HEK293 (cell line): ENCODE measurements around the gene FBXO34.
A peak's percentile ranks its signal among the peaks of the same experiment; 100 is the strongest.

Experiments
- CTCF ChIA-PET: fragments of 350-600 bp; formaldehyde crosslinking; extraction: SDS; loops from one replicate; lab custom pipeline; 2021; ENCODE audit warnings: antibody characterized with exemption; lab: Yijun Ruan, JAX
- POLR2A ChIA-PET: fragments of 300-600 bp; formaldehyde crosslinking; extraction: SDS; loops from one replicate; lab custom pipeline; 2020; ENCODE audit warnings: antibody characterized with exemption, inconsistent platforms; lab: Yijun Ruan, JAX
- H3K27ac ChIP-seq: fragments of 200-500 bp; sonication (Bioruptor generic); 2 replicates; pipeline ENCODE4 v1.5.1; 2014; ENCODE audit warnings: low read depth, low read length, control low read depth, inconsistent platforms; ENCODE audit errors: extremely low read depth
- H3K36me3 ChIP-seq, 2 experiments: fragments of 200-500 bp in 1 of 2; sonication (Bioruptor generic) in 1 of 2; 1 replicate in 1 of 2; 2 replicates in 1 of 2; pipeline ENCODE4 v1.5.1; 2014 to 2017; ENCODE audit warnings: inconsistent platforms in 2 of 2, low read length in 2 of 2; ENCODE audit not compliant: control insufficient read depth in 2 of 2, insufficient read depth in 1 of 2
- H3K4me1 ChIP-seq: fragments of 200-500 bp; sonication (Bioruptor generic); 2 replicates; pipeline ENCODE4 v1.5.1; 2014; ENCODE audit warnings: mild to moderate bottlenecking, low read length, inconsistent platforms; ENCODE audit not compliant: control insufficient read depth, insufficient read depth
- H3K4me3 ChIP-seq: 2 replicates; pipeline ENCODE4 v1.5.1; 2011; ENCODE audit warnings: low read depth, mild to moderate bottlenecking, control low read depth, low read length, moderate library complexity
- H3K9me3 ChIP-seq: fragments of 200-500 bp; sonication (Bioruptor generic); 2 replicates; pipeline ENCODE4 v1.5.1; 2014; ENCODE audit warnings: low read depth, low read length, inconsistent platforms; ENCODE audit not compliant: control insufficient read depth, insufficient read depth
- FEZF1 ChIP-seq: fragments of 450-650 bp; formaldehyde crosslinking; IDR thresholded peaks from 2 replicates; pipeline ENCODE4 v1.5.1; 2016; ENCODE audit warnings: missing biosample characterization, missing genetic modification characterization
- GLIS1 ChIP-seq: fragments of 450-650 bp; formaldehyde crosslinking; IDR thresholded peaks from 2 replicates; pipeline ENCODE4 v1.5.1; 2016; ENCODE audit warnings: missing biosample characterization, missing genetic modification characterization
- IKZF3 ChIP-seq: fragments of 450-650 bp; IDR thresholded peaks from 2 replicates; pipeline ENCODE4 v1.5.0; 2018; ENCODE audit warnings: missing biosample characterization, mild to moderate bottlenecking, missing genetic modification characterization, moderate library complexity
- KLF7 ChIP-seq: fragments of 450-650 bp; formaldehyde crosslinking; IDR thresholded peaks from 2 replicates; pipeline ENCODE4 v1.5.1; 2016; ENCODE audit warnings: missing biosample characterization, missing genetic modification characterization, borderline replicate concordance
- OSR2 ChIP-seq: fragments of 450-650 bp; formaldehyde crosslinking; IDR thresholded peaks from 2 replicates; pipeline ENCODE4 v1.5.1; 2016; ENCODE audit warnings: missing biosample characterization, missing genetic modification characterization
- SCRT1 ChIP-seq: fragments of 450-650 bp; formaldehyde crosslinking; IDR thresholded peaks from 2 replicates; pipeline ENCODE4 v1.5.1; 2016; ENCODE audit warnings: missing biosample characterization, missing genetic modification characterization, borderline replicate concordance
- SP7 ChIP-seq: fragments of 450-650 bp; formaldehyde crosslinking; IDR thresholded peaks from 2 replicates; pipeline ENCODE4 v1.5.1; 2016; ENCODE audit warnings: missing biosample characterization, missing genetic modification characterization
- WT1 ChIP-seq: fragments of 450-650 bp; formaldehyde crosslinking; IDR thresholded peaks from 2 replicates; pipeline ENCODE4 v1.5.1; 2016; ENCODE audit warnings: missing biosample characterization, missing genetic modification characterization
- ZBTB17 ChIP-seq: fragments of 450-650 bp; formaldehyde crosslinking; IDR thresholded peaks from 2 replicates; pipeline ENCODE4 v1.5.1; 2016; ENCODE audit warnings: missing biosample characterization, missing genetic modification characterization
- ZBTB48 ChIP-seq: fragments of 450-650 bp; formaldehyde crosslinking; IDR thresholded peaks from 2 replicates; pipeline ENCODE4 v1.5.1; 2016; ENCODE audit warnings: missing biosample characterization, missing genetic modification characterization
- ZBTB8A ChIP-seq: fragments of 450-650 bp; formaldehyde crosslinking; IDR thresholded peaks from 2 replicates; pipeline ENCODE4 v1.5.1; 2016; ENCODE audit warnings: missing biosample characterization, missing genetic modification characterization
- ZFP37 ChIP-seq: fragments of 450-650 bp; formaldehyde crosslinking; IDR thresholded peaks from 2 replicates; pipeline ENCODE4 v1.5.1; 2016; ENCODE audit warnings: missing biosample characterization, missing genetic modification characterization
- ZNF10 ChIP-seq: fragments of 450-650 bp; formaldehyde crosslinking; IDR thresholded peaks from 2 replicates; pipeline ENCODE4 v1.5.1; 2017; ENCODE audit warnings: missing biosample characterization, missing genetic modification characterization
- ZNF133 ChIP-seq: fragments of 450-650 bp; formaldehyde crosslinking; IDR thresholded peaks from 2 replicates; pipeline ENCODE4 v1.5.1; 2016; ENCODE audit warnings: missing biosample characterization, missing genetic modification characterization
- ZNF146 ChIP-seq: fragments of 450-650 bp; formaldehyde crosslinking; IDR thresholded peaks from 2 replicates; pipeline ENCODE4 v1.5.1; 2016; ENCODE audit warnings: missing biosample characterization, missing genetic modification characterization
- ZNF214 ChIP-seq: fragments of 450-650 bp; formaldehyde crosslinking; IDR thresholded peaks from 2 replicates; pipeline ENCODE4 v1.5.1; 2017; ENCODE audit warnings: missing biosample characterization, mild to moderate bottlenecking, missing genetic modification characterization, borderline replicate concordance
- ZNF239 ChIP-seq: fragments of 450-650 bp; formaldehyde crosslinking; IDR thresholded peaks from 2 replicates; pipeline ENCODE4 v1.5.1; 2016; ENCODE audit warnings: missing biosample characterization, missing genetic modification characterization
- ZNF391 ChIP-seq: fragments of 450-650 bp; formaldehyde crosslinking; IDR thresholded peaks from 2 replicates; pipeline ENCODE4 v1.5.1; 2016; ENCODE audit warnings: low read depth, missing biosample characterization, missing genetic modification characterization, borderline replicate concordance
- ZNF404 ChIP-seq: fragments of 450-650 bp; formaldehyde crosslinking; IDR thresholded peaks from 2 replicates; pipeline ENCODE4 v1.5.1; 2017; ENCODE audit warnings: missing biosample characterization, missing genetic modification characterization
- ZNF426 ChIP-seq: fragments of 450-650 bp; formaldehyde crosslinking; IDR thresholded peaks from 2 replicates; pipeline ENCODE4 v1.5.1; 2017; ENCODE audit warnings: missing biosample characterization, missing genetic modification characterization, mild to moderate bottlenecking, inconsistent platforms, moderate library complexity
- ZNF585B ChIP-seq: fragments of 450-650 bp; formaldehyde crosslinking; IDR thresholded peaks from 2 replicates; pipeline ENCODE4 v1.5.1; 2016; ENCODE audit warnings: missing biosample characterization, missing genetic modification characterization
- ZNF600 ChIP-seq: fragments of 450-650 bp; formaldehyde crosslinking; IDR thresholded peaks from 2 replicates; pipeline ENCODE4 v1.5.1; 2016; ENCODE audit warnings: missing biosample characterization, missing genetic modification characterization
- ZNF621 ChIP-seq: fragments of 450-650 bp; formaldehyde crosslinking; IDR thresholded peaks from 2 replicates; pipeline ENCODE4 v1.5.1; 2017; ENCODE audit warnings: missing biosample characterization, missing genetic modification characterization
- ZNF660 ChIP-seq: fragments of 450-650 bp; IDR thresholded peaks from 2 replicates; pipeline ENCODE4 v1.5.1; 2018; ENCODE audit warnings: missing biosample characterization, mild to moderate bottlenecking, missing genetic modification characterization
- ZNF664 ChIP-seq: fragments of 450-650 bp; formaldehyde crosslinking; IDR thresholded peaks from 2 replicates; pipeline ENCODE4 v1.5.1; 2016; ENCODE audit warnings: missing biosample characterization, missing genetic modification characterization
- ZNF701 ChIP-seq: fragments of 450-650 bp; formaldehyde crosslinking; IDR thresholded peaks from 2 replicates; pipeline ENCODE4 v1.5.1; 2016; ENCODE audit warnings: missing biosample characterization, missing genetic modification characterization
- TF ChIP-seq, protein P1 (sequence below): fragments of 450-650 bp; formaldehyde crosslinking; IDR thresholded peaks from 2 replicates; pipeline ENCODE4 v1.5.1; 2017; ENCODE audit warnings: missing biosample characterization, missing genetic modification characterization
- TF ChIP-seq, protein P2 (sequence below): fragments of 450-650 bp; formaldehyde crosslinking; IDR thresholded peaks from 2 replicates; pipeline ENCODE4 v1.5.0; 2017; ENCODE audit warnings: missing biosample characterization, missing genetic modification characterization, borderline replicate concordance
- TF ChIP-seq, protein P3 (sequence below): fragments of 450-650 bp; IDR thresholded peaks from 2 replicates; pipeline ENCODE4 v1.5.1; 2018; ENCODE audit warnings: missing biosample characterization, mild to moderate bottlenecking, missing genetic modification characterization
- TF ChIP-seq, protein P4 (sequence below): fragments of 450-650 bp; formaldehyde crosslinking; IDR thresholded peaks from 2 replicates; pipeline ENCODE4 v1.5.1; 2017; ENCODE audit warnings: missing biosample characterization, missing genetic modification characterization

FBXO34 gene

DNA sequence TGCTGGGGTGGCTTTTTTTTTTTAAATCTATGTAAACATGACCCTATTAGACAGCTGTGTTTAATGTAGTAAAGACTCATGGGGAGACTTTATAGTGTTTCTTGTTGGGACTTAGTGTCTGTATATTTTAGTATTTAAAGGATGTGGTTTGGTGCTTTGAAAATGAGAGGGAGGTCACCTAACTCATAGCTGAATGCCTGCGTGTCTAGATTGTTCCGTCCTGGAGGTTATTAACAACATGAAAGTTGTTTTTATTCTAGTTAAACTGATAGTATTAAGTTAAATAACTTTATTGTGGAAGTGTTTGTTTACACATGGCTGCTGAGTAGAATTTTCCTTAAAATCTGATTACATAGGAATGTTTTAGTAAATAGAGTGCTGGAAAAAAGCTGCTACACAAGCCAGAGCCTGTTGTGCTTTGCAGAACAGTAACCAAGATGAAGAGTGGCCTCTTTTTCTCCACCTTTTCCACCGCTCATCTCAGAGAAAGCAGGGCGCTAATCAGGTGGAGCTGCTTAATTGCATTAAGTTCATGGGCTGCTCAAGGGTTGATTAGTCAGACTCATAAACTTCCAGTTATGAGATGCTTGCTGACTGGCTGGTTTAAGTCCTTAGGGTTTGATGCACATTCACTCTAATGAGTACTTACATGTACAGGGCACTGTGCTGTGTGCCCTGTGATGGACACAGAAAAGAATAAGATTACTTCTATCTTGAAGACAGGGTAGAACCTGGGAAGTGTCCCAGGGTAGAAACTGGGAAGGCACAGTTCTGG lies 62.7 kb downstream of the FBXO34 start:
- H3K36me3 ChIP-seq: peaks cover 0 to 4% of the 10 kb centered on the region in 2 experiments; a peak in 1 of 3 replicates
- H3K9me3 ChIP-seq: no peaks in the 10 kb centered on the region
- no peak overlapping the region for H3K4me3 ChIP-seq
- no peak overlapping the region for H3K27ac ChIP-seq
- ChIA-PET POLR2A (interaction anchor here (0.6 kb wide), 1 partner anchor 49 kb away, joined by 4 read pairs; no protein-coding TSS in a partner anchor), CTCF (interaction anchor here (0.6 to 1.7 kb wide), 5 partner anchors 9 to 88 kb away, joined by 3 to 7 read pairs (median 5); partner anchors contain the start of gene FBXO34)
- peaks cover 43% of the 10 kb centered on the region for H3K4me1 ChIP-seq
- no peak for TF ChIP-seq ZNF664 (tag by site-specific recombination)
- TF ChIP-seq, protein P1, sequence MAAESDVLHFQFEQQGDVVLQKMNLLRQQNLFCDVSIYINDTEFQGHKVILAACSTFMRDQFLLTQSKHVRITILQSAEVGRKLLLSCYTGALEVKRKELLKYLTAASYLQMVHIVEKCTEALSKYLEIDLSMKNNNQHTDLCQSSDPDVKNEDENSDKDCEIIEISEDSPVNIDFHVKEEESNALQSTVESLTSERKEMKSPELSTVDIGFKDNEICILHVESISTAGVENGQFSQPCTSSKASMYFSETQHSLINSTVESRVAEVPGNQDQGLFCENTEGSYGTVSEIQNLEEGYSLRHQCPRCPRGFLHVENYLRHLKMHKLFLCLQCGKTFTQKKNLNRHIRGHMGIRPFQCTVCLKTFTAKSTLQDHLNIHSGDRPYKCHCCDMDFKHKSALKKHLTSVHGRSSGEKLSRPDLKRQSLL (tag by site-specific recombination): no peak
- 0 out of 2 replicates have a peak, but pooled peaks have one; percentile 19 for TF ChIP-seq ZNF660 (tag by site-specific recombination)
- TF ChIP-seq, protein P2, sequence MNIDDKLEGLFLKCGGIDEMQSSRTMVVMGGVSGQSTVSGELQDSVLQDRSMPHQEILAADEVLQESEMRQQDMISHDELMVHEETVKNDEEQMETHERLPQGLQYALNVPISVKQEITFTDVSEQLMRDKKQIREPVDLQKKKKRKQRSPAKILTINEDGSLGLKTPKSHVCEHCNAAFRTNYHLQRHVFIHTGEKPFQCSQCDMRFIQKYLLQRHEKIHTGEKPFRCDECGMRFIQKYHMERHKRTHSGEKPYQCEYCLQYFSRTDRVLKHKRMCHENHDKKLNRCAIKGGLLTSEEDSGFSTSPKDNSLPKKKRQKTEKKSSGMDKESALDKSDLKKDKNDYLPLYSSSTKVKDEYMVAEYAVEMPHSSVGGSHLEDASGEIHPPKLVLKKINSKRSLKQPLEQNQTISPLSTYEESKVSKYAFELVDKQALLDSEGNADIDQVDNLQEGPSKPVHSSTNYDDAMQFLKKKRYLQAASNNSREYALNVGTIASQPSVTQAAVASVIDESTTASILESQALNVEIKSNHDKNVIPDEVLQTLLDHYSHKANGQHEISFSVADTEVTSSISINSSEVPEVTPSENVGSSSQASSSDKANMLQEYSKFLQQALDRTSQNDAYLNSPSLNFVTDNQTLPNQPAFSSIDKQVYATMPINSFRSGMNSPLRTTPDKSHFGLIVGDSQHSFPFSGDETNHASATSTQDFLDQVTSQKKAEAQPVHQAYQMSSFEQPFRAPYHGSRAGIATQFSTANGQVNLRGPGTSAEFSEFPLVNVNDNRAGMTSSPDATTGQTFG (tag by site-specific recombination): no peak
- no peak for TF ChIP-seq ZNF391 (tag by site-specific recombination)
- no peak for TF ChIP-seq ZFP37 (tag by site-specific recombination)
- TF ChIP-seq WT1: no peak
- TF ChIP-seq ZNF404 (tag by site-specific recombination): no peak
- no peak for TF ChIP-seq ZNF146 (tag by site-specific recombination)
- TF ChIP-seq ZBTB48 (tag by site-specific recombination): no peak
- TF ChIP-seq KLF7 (tag by site-specific recombination): no peak
- 0 out of 2 replicates have a peak, but pooled peaks have one; percentile 6 for TF ChIP-seq GLIS1 (tag by site-specific recombination)
- TF ChIP-seq IKZF3 (tag by site-specific recombination): no peak
- no peak for TF ChIP-seq ZNF585B (tag by site-specific recombination)
- no peak for TF ChIP-seq ZNF701 (tag by site-specific recombination)
- TF ChIP-seq ZNF133: no peak
- peak; percentile 74 for TF ChIP-seq ZBTB17 (tag by site-specific recombination)
- TF ChIP-seq FEZF1: no peak
- TF ChIP-seq, protein P3, sequence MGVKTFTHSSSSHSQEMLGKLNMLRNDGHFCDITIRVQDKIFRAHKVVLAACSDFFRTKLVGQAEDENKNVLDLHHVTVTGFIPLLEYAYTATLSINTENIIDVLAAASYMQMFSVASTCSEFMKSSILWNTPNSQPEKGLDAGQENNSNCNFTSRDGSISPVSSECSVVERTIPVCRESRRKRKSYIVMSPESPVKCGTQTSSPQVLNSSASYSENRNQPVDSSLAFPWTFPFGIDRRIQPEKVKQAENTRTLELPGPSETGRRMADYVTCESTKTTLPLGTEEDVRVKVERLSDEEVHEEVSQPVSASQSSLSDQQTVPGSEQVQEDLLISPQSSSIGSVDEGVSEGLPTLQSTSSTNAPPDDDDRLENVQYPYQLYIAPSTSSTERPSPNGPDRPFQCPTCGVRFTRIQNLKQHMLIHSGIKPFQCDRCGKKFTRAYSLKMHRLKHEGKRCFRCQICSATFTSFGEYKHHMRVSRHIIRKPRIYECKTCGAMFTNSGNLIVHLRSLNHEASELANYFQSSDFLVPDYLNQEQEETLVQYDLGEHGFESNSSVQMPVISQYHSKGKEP: no peak
- TF ChIP-seq ZNF600 (tag by site-specific recombination): peak; percentile 41; the same call in 1 of the 2 replicates
- TF ChIP-seq ZNF239 (tag by site-specific recombination): no peak
- TF ChIP-seq ZNF214 (tag by site-specific recombination): no peak
- TF ChIP-seq ZNF10 (tag by site-specific recombination): 0 out of 2 replicates have a peak, but pooled peaks have one; percentile 54
- no peak for TF ChIP-seq ZBTB8A (tag by site-specific recombination)
- no peak for TF ChIP-seq OSR2
- 0 out of 2 replicates have a peak, but pooled peaks have one; percentile 20 for TF ChIP-seq SP7 (tag by site-specific recombination)
- no peak for TF ChIP-seq SCRT1 (tag by site-specific recombination)
- TF ChIP-seq ZNF621: no peak
- no peak for TF ChIP-seq ZNF426 (tag by site-specific recombination)
- TF ChIP-seq, protein P4, sequence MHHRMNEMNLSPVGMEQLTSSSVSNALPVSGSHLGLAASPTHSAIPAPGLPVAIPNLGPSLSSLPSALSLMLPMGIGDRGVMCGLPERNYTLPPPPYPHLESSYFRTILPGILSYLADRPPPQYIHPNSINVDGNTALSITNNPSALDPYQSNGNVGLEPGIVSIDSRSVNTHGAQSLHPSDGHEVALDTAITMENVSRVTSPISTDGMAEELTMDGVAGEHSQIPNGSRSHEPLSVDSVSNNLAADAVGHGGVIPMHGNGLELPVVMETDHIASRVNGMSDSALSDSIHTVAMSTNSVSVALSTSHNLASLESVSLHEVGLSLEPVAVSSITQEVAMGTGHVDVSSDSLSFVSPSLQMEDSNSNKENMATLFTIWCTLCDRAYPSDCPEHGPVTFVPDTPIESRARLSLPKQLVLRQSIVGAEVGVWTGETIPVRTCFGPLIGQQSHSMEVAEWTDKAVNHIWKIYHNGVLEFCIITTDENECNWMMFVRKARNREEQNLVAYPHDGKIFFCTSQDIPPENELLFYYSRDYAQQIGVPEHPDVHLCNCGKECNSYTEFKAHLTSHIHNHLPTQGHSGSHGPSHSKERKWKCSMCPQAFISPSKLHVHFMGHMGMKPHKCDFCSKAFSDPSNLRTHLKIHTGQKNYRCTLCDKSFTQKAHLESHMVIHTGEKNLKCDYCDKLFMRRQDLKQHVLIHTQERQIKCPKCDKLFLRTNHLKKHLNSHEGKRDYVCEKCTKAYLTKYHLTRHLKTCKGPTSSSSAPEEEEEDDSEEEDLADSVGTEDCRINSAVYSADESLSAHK: no peak
